ENCODE data around the gene SIRT5. TPM values are rescaled to one million over a fixed set of nuclear protein-coding genes. Genes with fewer than 3 reads are reported as not detected.

SIRT5 gene
- total and polyA plus RNA-seq, 8 donors = 1.8 to 10.3 (median 4.7) TPM

DNA sequence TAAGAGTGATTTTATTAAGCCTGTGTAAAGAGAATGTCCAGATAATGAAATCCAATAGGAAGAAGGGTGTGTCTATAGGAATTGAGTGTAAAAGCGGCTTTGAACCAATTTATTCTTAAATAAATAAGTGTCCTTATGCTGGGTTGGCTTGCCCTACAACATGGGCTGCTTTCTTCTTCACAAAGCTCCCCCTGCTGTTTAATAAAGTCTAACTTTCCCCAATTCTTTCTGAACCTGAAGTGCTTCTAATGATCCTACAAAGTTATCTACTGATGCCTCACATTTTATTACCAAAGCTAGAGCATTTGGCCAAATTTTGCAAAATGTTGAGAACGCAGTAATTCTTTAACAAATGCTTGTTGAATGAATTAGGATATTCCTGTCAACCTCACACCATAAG is 36.3 kb upstream of the SIRT5 start:
- Histone ChIP-seq H3K4me3 (no peak overlapping the region), H3K36me3 (no peaks in the 10 kb centered on the region), H3K27me3 (no peaks in the 10 kb centered on the region), H3K4me1 (no peaks in the 10 kb centered on the region), H3K27ac (no peak overlapping the region), H3K9me3 (no peaks in the 10 kb centered on the region)
- peak in 1 of 2 donors; percentile 70 for DNase-seq
- TF ChIP-seq, protein P1, sequence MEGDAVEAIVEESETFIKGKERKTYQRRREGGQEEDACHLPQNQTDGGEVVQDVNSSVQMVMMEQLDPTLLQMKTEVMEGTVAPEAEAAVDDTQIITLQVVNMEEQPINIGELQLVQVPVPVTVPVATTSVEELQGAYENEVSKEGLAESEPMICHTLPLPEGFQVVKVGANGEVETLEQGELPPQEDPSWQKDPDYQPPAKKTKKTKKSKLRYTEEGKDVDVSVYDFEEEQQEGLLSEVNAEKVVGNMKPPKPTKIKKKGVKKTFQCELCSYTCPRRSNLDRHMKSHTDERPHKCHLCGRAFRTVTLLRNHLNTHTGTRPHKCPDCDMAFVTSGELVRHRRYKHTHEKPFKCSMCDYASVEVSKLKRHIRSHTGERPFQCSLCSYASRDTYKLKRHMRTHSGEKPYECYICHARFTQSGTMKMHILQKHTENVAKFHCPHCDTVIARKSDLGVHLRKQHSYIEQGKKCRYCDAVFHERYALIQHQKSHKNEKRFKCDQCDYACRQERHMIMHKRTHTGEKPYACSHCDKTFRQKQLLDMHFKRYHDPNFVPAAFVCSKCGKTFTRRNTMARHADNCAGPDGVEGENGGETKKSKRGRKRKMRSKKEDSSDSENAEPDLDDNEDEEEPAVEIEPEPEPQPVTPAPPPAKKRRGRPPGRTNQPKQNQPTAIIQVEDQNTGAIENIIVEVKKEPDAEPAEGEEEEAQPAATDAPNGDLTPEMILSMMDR (IDR thresholded peaks at IDR 0.05) = peak in 2 of 7 experiments; percentile 24 to 52
- no peak for TF ChIP-seq POLR2AphosphoS5 (IDR thresholded peaks at IDR 0.05)
- WGBS, 5 donors = 49 to 59% (median 54%) methylated on average over 2 of the region's 2 CpGs
- intact Hi-C loops (cut with DNase I; ENCODE audit: low total_unique reads) = no loop called here

DNA sequence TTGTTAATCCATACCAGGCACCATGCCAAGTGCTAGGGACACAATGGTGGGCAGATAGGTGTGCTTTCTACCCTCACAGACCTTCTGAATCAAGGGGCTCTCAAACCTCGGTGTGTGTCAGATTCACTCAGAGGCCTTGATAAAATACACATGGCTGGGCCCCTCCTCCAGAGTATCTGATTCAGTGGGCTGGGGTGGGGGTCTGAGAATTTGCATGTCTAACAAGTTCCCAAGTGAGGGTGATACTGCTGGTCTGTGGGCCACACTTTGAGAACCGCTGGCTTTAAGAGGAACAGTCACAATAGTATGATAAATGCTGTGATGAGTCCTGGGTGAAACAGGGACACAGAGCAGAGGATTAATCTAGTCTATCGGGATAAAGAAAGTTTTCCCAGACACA is 35.8 kb upstream of the SIRT5 start:
- WGBS, 5 donors = 75 to 90% (median 80%) methylated on average over 3 of the region's 3 CpGs

DNA sequence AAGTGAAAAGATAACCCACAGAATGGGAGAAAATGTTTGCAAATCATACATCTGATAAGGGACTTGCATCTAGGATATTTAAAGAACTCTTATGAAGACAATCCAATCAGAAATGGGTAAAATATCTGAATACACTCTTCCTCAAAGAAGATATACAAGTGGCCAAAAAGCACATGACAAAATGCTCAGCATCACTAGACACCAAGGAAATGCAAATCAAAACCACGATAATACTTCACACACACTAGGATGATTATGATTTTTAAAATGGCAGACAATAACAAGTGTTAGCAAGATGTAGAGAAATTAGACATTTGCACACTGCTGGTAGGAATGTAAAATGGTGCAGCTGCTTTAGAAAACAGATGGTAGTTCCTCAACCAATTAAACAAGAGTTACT is 34.8 kb upstream of the SIRT5 start:
- H3K4me1 ChIP-seq = no peaks in the 10 kb centered on the region
- no peak overlapping the region for H3K4me3 ChIP-seq
- H3K36me3 ChIP-seq = no peaks in the 10 kb centered on the region
- no peak overlapping the region for H3K27ac ChIP-seq
- WGBS, 5 donors = 85 to 96% (median 95%) methylated on average over 1 of the region's 1 CpG
- no peak for DNase-seq
- TF ChIP-seq POLR2A (IDR thresholded peaks at IDR 0.05) (no peak), POLR2AphosphoS5 (IDR thresholded peaks at IDR 0.05) (no peak), EP300 (IDR thresholded peaks at IDR 0.05) (no peak)
- TF ChIP-seq, protein P1 (IDR thresholded peaks at IDR 0.05) = no peak
- no peaks in the 10 kb centered on the region for H3K27me3 ChIP-seq
- H3K9me3 ChIP-seq = no peaks in the 10 kb centered on the region
- intact Hi-C loops (cut with DNase I; ENCODE audit: low total_unique reads) = no loop called here

More for the DNA sequence above, 35.8 kb upstream of the SIRT5 start:
- Histone ChIP-seq H3K36me3 (no peaks in the 10 kb centered on the region), H3K9me3 (no peaks in the 10 kb centered on the region), H3K27ac (no peak overlapping the region), H3K27me3 (no peaks in the 10 kb centered on the region), H3K4me1 (no peaks in the 10 kb centered on the region), H3K4me3 (no peak overlapping the region)
- TF ChIP-seq POLR2A (IDR thresholded peaks at IDR 0.05) (no peak), POLR2AphosphoS5 (IDR thresholded peaks at IDR 0.05) (no peak), EP300 (IDR thresholded peaks at IDR 0.05) (no peak)
- TF ChIP-seq, protein P1 (IDR thresholded peaks at IDR 0.05) = no peak
- intact Hi-C loops (cut with DNase I; ENCODE audit: low total_unique reads) = no loop called here
- no peak for DNase-seq

DNA sequence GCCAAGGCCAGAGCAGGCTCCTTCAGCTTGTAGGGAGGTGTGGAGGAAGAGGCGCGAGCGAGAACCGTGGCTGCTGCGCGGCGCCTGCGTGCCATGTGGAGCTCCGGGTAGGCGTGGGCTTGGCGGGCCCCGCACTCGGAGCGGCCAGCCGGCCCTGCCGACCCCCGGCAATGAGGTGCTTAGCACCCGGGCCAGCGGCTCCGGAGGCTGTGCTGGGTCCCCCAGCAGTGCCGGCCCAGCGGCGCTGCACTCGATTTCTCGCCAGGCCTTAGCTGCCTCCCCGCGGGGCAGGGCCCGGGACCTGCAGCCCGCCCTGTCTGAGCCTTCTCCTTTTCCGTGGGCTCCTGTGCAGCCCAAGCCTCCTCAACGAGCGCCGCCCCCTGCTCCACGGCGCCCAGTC is 32.9 kb upstream of the SIRT5 start:
- no peak for DNase-seq
- TF ChIP-seq, protein P1 (IDR thresholded peaks at IDR 0.05) = no peak
- TF ChIP-seq POLR2AphosphoS5 (IDR thresholded peaks at IDR 0.05) = no peak
- no peak for TF ChIP-seq POLR2A (IDR thresholded peaks at IDR 0.05)
- TF ChIP-seq EP300 (IDR thresholded peaks at IDR 0.05) = no peak
- Histone ChIP-seq H3K27ac (no peak overlapping the region), H3K36me3 (no peaks in the 10 kb centered on the region), H3K9me3 (no peaks in the 10 kb centered on the region), H3K4me3 (no peak overlapping the region), H3K4me1 (no peaks in the 10 kb centered on the region), H3K27me3 (no peaks in the 10 kb centered on the region)
- intact Hi-C loops (cut with DNase I; ENCODE audit: low total_unique reads) = loop anchor here (5.0 kb wide), 1 partner anchor 199 kb away; no protein-coding TSS in a partner anchor
- 95 to 96% (median 96%) methylated on average over 32 to 35 of the region's 35 CpGs for WGBS, 5 donors

All from stomach (tissue), 9 donors.